GM23248 (cell line): Measurements from ENCODE around the gene ATAD3A.
"Not testable (repeated sequence)": the region's sequence is repeated elsewhere in the genome, so short reads cannot be mapped to it uniquely, and the experiment has no call there.

Source experiments
- EZH2 ChIP-seq: fragments of 200-600 bp; sonication (generic); IDR thresholded peaks from 2 replicates; pipeline ENCODE4 v1.6.1; 2018; ENCODE audit warnings: antibody characterized with exemption, mild to moderate bottlenecking; ENCODE audit not compliant: insufficient read depth, poor library complexity, severe bottlenecking
- EZH2phosphoT487 ChIP-seq: fragments of 200-600 bp; sonication (generic); IDR thresholded peaks from 2 replicates; pipeline ENCODE4 v1.6.1; 2018; ENCODE audit warnings: antibody characterized with exemption, moderate library complexity, mild to moderate bottlenecking, low read depth; ENCODE audit not compliant: insufficient read depth

DNA sequence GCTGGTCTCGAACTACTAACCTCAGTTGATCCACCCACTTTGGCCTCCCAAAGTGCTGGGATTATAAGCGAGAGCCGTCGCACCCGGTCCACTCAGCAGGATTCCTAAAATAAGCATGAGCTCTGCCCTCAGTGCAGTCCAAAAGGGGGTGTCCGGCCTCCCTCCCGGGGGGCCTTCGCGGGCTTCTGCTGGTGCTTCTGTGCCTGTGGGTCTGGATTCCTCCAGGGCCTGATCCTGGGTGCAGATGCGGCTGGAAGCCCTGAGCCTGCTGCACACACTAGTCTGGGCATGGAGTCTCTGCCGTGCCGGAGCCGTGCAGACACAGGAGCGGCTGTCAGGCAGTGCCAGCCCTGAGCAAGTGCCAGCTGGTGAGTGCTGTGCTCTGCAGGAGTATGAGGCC, 5.0 kb downstream of the ATAD3A start:
- not testable (repeated sequence) for TF ChIP-seq EZH2, EZH2phosphoT487
